ENCODE measurements around the gene MUSTN1. TPM values are rescaled to one million over a fixed set of nuclear protein-coding genes. Genes with fewer than 3 reads are reported as not detected.

Gene MUSTN1
- total and polyA plus RNA-seq, 4 donors: 0.25 to 12.1 (median 3.9) TPM

DNA sequence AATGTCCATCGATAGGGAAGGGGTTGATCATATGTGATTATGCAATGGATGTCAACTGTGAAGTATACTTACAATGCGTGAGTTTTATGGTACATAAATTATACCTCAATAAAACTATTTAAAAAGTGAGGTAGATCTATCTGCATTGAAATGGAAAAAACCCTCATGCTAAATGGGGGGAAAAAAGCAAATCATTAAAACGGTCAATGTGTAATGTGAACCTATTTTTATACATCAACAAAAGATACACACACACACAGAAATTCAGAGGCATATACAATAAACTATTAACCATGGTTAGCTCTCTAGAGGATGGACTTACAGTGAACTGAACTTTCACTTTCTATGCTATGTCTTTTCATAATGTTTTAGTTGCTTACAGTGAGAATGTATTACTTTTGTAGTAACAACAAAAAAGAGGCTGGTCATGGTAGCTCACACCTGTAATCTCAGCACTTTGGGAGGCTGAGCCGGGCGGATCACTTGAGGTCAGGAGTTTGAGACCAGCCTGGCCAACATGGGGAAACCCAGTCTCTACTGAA lies 39.4 kb upstream of the MUSTN1 start:
- Histone ChIP-seq H3K9ac (ENCODE audit: low read depth in 1 of 2, low read length in 2 of 2) (no peak overlapping the region), H3K9me3 (ENCODE audit: control insufficient read depth in 4 of 4, low read length in 3 of 4) (no peaks in the 10 kb centered on the region), H3K4me3 (ENCODE audit: low read depth in 1 of 3, low read length in 3 of 3) (no peak overlapping the region), H3K27ac (ENCODE audit: low read depth in 1 of 2, low read length in 2 of 2) (no peak overlapping the region), H3K4me1 (ENCODE audit: control insufficient read depth in 4 of 4, insufficient read depth in 4 of 4, low read length in 3 of 4) (peaks cover 0 to 7% (median 1%) of the 10 kb centered on the region in 4 donors), H3K27me3 (ENCODE audit: control insufficient read depth in 4 of 4, insufficient read depth in 4 of 4, low read length in 3 of 4) (no peaks in the 10 kb centered on the region), H3K36me3 (ENCODE audit: control insufficient read depth in 4 of 4, insufficient read depth in 3 of 4, low read depth in 1 of 4, low read length in 3 of 4) (peaks cover 0 to 3% (median 0%) of the 10 kb centered on the region in 4 donors)
- WGBS: 85% methylated on average over 5 of the region's 5 CpGs
- TF ChIP-seq, protein P1, sequence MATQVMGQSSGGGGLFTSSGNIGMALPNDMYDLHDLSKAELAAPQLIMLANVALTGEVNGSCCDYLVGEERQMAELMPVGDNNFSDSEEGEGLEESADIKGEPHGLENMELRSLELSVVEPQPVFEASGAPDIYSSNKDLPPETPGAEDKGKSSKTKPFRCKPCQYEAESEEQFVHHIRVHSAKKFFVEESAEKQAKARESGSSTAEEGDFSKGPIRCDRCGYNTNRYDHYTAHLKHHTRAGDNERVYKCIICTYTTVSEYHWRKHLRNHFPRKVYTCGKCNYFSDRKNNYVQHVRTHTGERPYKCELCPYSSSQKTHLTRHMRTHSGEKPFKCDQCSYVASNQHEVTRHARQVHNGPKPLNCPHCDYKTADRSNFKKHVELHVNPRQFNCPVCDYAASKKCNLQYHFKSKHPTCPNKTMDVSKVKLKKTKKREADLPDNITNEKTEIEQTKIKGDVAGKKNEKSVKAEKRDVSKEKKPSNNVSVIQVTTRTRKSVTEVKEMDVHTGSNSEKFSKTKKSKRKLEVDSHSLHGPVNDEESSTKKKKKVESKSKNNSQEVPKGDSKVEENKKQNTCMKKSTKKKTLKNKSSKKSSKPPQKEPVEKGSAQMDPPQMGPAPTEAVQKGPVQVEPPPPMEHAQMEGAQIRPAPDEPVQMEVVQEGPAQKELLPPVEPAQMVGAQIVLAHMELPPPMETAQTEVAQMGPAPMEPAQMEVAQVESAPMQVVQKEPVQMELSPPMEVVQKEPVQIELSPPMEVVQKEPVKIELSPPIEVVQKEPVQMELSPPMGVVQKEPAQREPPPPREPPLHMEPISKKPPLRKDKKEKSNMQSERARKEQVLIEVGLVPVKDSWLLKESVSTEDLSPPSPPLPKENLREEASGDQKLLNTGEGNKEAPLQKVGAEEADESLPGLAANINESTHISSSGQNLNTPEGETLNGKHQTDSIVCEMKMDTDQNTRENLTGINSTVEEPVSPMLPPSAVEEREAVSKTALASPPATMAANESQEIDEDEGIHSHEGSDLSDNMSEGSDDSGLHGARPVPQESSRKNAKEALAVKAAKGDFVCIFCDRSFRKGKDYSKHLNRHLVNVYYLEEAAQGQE (IDR thresholded peaks at IDR 0.05): no peak
- TF ChIP-seq GABPA (IDR thresholded peaks at IDR 0.05 in 1 of 2, conservative IDR thresholded peaks at IDR 0.05 in 1 of 2) (no peak), JUND (IDR thresholded peaks at IDR 0.05) (no peak), SP1 (IDR thresholded peaks at IDR 0.05) (no peak), RXRA (IDR thresholded peaks at IDR 0.05) (no peak)
- DNase-seq (ENCODE audit: low spot score): no peak

DNA sequence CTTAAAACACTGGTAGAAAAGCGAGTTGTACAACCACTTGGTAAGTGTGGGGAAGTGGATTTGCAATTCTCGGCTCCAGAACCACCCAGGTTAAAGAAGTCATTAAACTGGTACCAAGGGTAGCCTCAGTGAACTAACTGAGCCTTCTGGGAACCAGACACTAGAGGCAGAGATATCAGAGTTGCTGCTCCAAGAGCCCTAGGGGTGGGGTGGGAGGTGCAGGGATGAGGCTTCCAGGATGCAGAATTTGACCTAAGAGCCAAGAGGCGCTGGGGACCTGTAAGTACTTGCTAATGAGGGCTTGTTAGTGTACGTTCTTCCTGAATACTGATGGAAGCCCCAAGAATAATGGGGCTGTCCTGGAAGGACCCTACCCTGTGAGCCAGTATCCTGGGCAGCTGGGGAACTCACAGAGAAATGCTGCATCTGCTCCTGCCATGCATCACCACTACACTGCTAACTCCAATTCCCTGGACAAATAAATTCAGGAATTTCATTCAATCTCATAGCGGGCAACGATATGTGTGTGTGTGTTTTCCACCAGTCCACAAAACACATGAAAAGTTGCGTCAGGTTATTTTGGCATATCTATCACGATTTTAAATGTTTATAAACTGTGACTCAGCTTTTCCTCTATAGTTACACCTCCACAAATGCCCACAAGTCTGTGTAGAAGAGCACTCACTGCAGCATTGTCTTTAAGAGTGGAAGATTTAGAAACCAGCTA lies 38.8 kb upstream of the MUSTN1 start:
- no peak for DNase-seq (ENCODE audit: low spot score)
- 70% methylated on average over 8 of the region's 8 CpGs for whole genome bisulfite sequencing
- H3K27ac ChIP-seq (ENCODE audit: low read depth in 1 of 2, low read length in 2 of 2): no peak overlapping the region

DNA sequence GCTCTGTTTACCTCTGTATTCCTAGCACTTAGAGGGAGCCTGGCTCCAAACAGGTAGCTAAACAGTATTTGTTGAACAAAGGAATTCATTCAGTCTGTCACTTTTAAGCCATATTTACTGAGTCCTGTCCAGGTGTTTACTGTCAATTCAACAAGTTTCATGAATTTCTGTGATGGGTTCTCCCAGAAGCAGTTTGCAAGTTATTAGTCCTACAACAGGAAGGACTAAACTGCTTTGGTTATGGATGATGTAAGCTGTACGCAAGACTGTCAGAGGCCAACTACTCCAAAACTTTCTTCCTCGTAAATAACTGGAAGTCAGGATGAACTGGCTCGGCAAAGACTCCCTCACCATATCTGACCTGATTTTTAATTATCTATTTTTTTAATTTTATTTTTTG lies 37.4 kb upstream of the MUSTN1 start:
- H3K9ac ChIP-seq (ENCODE audit: low read depth in 1 of 2, low read length in 2 of 2): no peak overlapping the region
- peaks cover 0 to 4% (median 1%) of the 10 kb centered on the region in 4 donors for H3K4me1 ChIP-seq (ENCODE audit: control insufficient read depth in 4 of 4, insufficient read depth in 4 of 4, low read length in 3 of 4)
- no peak for DNase-seq (ENCODE audit: low spot score)
- H3K36me3 ChIP-seq (ENCODE audit: control insufficient read depth in 4 of 4, insufficient read depth in 3 of 4, low read depth in 1 of 4, low read length in 3 of 4): no peaks in the 10 kb centered on the region
- no peaks in the 10 kb centered on the region for H3K27me3 ChIP-seq (ENCODE audit: control insufficient read depth in 4 of 4, insufficient read depth in 4 of 4, low read length in 3 of 4)
- H3K9me3 ChIP-seq (ENCODE audit: control insufficient read depth in 4 of 4, low read length in 3 of 4): no peaks in the 10 kb centered on the region
- H3K27ac ChIP-seq (ENCODE audit: low read depth in 1 of 2, low read length in 2 of 2): no peak overlapping the region
- H3K4me3 ChIP-seq (ENCODE audit: low read depth in 1 of 3, low read length in 3 of 3): no peak overlapping the region
- 90% methylated on average over 3 of the region's 3 CpGs for WGBS
- TF ChIP-seq, protein P2, sequence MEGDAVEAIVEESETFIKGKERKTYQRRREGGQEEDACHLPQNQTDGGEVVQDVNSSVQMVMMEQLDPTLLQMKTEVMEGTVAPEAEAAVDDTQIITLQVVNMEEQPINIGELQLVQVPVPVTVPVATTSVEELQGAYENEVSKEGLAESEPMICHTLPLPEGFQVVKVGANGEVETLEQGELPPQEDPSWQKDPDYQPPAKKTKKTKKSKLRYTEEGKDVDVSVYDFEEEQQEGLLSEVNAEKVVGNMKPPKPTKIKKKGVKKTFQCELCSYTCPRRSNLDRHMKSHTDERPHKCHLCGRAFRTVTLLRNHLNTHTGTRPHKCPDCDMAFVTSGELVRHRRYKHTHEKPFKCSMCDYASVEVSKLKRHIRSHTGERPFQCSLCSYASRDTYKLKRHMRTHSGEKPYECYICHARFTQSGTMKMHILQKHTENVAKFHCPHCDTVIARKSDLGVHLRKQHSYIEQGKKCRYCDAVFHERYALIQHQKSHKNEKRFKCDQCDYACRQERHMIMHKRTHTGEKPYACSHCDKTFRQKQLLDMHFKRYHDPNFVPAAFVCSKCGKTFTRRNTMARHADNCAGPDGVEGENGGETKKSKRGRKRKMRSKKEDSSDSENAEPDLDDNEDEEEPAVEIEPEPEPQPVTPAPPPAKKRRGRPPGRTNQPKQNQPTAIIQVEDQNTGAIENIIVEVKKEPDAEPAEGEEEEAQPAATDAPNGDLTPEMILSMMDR (IDR thresholded peaks at IDR 0.05; ENCODE audit: low read depth, low read length, missing input control): no peak
- TF ChIP-seq NR2F2 (IDR thresholded peaks at IDR 0.05) (no peak), FOXA1 (IDR thresholded peaks at IDR 0.05) (no peak), HNF4G (IDR thresholded peaks at IDR 0.05) (no peak), FOXA2 (IDR thresholded peaks at IDR 0.05) (no peak), RXRA (IDR thresholded peaks at IDR 0.05) (no peak), YY1 (IDR thresholded peaks at IDR 0.05) (no peak)
- TF ChIP-seq, protein P1 (IDR thresholded peaks at IDR 0.05): no peak
- TF ChIP-seq, protein P3, sequence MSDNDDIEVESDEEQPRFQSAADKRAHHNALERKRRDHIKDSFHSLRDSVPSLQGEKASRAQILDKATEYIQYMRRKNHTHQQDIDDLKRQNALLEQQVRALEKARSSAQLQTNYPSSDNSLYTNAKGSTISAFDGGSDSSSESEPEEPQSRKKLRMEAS (IDR thresholded peaks at IDR 0.05): no peak

More for the DNA sequence above, 38.8 kb upstream of the MUSTN1 start:
- Histone ChIP-seq H3K9me3 (ENCODE audit: control insufficient read depth in 4 of 4, low read length in 3 of 4) (no peaks in the 10 kb centered on the region), H3K9ac (ENCODE audit: low read depth in 1 of 2, low read length in 2 of 2) (no peak overlapping the region), H3K4me1 (ENCODE audit: control insufficient read depth in 4 of 4, insufficient read depth in 4 of 4, low read length in 3 of 4) (peaks cover 0 to 4% (median 1%) of the 10 kb centered on the region in 4 donors), H3K36me3 (ENCODE audit: control insufficient read depth in 4 of 4, insufficient read depth in 3 of 4, low read depth in 1 of 4, low read length in 3 of 4) (no peaks in the 10 kb centered on the region), H3K27me3 (ENCODE audit: control insufficient read depth in 4 of 4, insufficient read depth in 4 of 4, low read length in 3 of 4) (no peaks in the 10 kb centered on the region), H3K4me3 (ENCODE audit: low read depth in 1 of 3, low read length in 3 of 3) (no peak overlapping the region)
- TF ChIP-seq TAF1 (conservative IDR thresholded peaks at IDR 0.05) (no peak), GABPA (IDR thresholded peaks at IDR 0.05 in 1 of 2, conservative IDR thresholded peaks at IDR 0.05 in 1 of 2) (no peak), JUND (IDR thresholded peaks at IDR 0.05) (peak in 1 of 2 donors; percentile 83), RAD21 (IDR thresholded peaks at IDR 0.05) (peak in 1 of 2 donors; percentile 30)
- TF ChIP-seq, protein P2 (IDR thresholded peaks at IDR 0.05; ENCODE audit: low read depth, low read length, missing input control): peak; percentile 3

Measured in liver (tissue), 9 donors.